Measurements from ENCODE around the gene TBC1D4.

DNA sequence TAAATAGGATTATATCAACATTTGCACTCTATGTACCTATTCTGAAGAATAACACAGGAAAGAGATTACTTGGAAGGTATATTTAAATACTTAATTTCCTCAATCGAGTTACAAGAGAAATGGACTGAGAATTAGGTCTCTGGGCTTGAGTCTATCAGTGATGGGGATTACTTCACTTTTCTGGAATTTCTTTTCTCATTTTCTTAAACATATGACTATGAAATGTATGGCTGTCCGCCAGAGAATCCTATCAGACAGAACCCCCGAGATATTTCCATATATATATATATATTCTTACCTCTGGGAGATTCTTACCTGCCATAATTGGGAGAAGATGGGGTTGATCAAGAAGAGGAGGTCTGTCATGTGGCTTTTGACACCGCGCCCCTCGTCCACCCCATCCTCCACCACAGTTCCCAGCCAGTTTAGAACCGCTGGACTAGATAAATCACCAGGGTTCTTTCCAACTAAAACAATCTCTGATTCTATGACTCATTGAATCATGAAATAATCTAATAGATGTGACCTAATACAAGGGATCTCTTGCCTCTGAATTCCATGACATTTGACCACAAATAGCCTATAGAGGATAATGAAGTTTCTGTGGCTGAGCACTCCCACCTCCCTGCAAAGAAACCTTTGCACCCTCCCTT, 231.3 kb downstream of the TBC1D4 start:
- TF ChIP-seq, protein P1, sequence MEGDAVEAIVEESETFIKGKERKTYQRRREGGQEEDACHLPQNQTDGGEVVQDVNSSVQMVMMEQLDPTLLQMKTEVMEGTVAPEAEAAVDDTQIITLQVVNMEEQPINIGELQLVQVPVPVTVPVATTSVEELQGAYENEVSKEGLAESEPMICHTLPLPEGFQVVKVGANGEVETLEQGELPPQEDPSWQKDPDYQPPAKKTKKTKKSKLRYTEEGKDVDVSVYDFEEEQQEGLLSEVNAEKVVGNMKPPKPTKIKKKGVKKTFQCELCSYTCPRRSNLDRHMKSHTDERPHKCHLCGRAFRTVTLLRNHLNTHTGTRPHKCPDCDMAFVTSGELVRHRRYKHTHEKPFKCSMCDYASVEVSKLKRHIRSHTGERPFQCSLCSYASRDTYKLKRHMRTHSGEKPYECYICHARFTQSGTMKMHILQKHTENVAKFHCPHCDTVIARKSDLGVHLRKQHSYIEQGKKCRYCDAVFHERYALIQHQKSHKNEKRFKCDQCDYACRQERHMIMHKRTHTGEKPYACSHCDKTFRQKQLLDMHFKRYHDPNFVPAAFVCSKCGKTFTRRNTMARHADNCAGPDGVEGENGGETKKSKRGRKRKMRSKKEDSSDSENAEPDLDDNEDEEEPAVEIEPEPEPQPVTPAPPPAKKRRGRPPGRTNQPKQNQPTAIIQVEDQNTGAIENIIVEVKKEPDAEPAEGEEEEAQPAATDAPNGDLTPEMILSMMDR (IDR thresholded peaks at IDR 0.05) = no peak
- TF ChIP-seq POLR2A (IDR thresholded peaks at IDR 0.05) = no peak
